Raji (cell line): ENCODE data around the gene SNIP1.

Experiments
- POLR2A ChIP-seq: IDR thresholded peaks from 2 replicates; pipeline ENCODE4 v1.6.1; 2011; ENCODE audit warnings: low read depth, low read length, control low read depth; ENCODE audit not compliant: insufficient read depth

SNIP1 gene

DNA sequence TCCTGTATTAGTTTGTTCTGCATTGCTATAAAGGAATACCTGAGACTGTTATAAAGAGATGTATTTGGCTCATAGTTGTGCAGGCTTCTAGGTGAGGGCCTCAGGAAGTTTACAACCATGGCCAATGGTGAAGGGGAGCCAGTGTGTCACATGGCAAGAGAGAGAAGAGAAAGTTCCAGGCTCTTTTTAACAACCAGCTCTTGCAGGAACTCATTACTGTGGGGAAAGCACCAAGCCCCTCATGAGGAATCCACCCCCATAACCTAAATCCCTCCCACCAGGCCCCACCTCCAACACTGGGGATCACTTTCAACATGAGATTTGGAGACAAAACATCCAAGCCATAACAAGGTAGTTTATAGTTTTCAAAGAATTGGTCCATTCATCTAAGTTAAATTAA, 34.5 kb downstream of the SNIP1 start:
- no peak for TF ChIP-seq POLR2A

- TF ChIP-seq POLR2A = no peak
Measured at GRCh38 chr1:37517569-37517968, 36.5 kb downstream of the SNIP1 start.

DNA sequence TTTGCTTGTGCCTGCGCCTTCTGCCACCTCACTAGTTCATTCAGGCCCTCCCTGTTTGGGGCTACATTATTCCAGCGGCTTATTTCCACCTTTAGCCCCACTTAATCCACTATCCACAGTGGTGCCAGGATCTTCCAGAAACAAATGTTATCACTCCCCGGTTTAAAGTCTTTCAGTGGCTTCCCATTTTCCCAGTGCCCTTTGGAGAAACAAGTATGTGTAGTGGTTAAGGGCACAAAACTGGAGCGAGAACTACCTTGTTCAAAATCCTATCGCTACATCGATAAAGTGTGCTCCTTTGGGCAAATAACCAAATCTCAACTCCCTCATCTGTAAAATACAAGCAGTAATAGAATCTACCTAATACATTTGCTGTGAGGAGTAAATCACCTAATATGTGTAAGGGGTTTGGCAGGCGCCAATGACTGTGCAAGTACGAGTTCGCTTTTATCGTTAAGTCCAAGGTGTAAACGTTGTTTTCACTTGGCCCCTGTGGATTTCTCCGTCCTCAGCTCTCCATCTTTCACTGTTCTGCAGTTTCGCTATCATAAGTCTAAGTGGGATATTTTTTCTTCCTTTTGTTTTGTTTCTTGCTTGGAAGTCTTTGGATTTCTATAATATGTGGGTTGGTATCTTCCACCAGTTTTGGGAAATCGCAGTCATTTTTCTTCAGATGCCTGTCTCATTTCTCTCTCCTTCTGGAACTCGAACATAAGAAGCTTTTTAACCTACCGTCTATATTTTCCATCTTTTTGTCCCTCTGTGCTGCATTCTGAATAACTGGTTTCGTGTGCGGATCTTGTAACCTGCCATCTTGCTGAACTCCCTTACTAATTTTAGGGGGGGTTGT, 38.7 kb downstream of the SNIP1 start:
- TF ChIP-seq POLR2A = no peak

- TF ChIP-seq POLR2A = peak; percentile 76
Measured at GRCh38 chr1:37514350-37515184, 39.5 kb downstream of the SNIP1 start, which contains the start of gene MEAF6. Gene MEAF6 (minus strand): TSS chr1:37514766. CDS start chr1:37514746, 20 bp downstream.

GRCh38 chr1:37513795-37514349, 40.2 kb downstream of the SNIP1 start:
- no peak for TF ChIP-seq POLR2A

GRCh38 chr1:37509181-37509580, 44.9 kb downstream of the SNIP1 start:
- no peak for TF ChIP-seq POLR2A

DNA sequence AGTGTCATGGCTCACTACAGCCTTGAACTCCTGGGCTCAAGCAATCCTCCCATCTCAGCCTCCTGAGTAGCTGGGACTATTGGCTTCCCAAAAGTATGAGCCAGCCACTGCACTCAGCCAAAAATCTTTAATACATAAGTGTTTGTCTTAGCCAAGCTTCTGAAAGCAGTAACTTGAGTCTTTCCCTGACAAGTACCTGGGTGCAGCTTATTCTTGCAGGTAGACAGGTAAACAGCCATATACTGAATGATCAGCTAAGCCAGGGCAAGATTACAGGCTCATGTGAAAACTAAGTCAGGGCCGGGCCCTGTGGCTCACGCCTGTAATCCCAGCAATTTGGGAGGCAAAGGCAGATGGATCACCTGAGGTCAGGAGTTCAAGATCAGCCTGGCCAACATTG, 47.4 kb downstream of the SNIP1 start:
- TF ChIP-seq POLR2A = no peak

DNA sequence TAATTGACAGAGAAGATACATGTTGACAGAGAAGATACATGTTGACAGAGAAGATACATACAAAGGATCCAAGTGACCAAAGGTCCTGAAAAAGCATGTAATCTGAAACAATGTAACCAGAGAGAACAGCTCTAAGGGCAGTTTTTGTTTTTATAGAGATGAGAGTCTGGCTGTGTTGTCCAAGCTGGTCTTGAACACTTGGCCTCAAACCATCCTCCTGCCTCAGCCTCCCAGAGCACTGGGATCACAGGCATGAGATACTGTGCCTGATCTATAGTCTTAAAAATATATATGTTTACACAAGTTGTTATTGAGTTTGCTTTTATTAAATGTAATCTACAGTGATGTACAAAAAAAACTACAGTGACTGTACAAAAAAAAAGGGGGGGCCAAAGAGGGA, 52.0 kb downstream of the SNIP1 start:
- no peak for TF ChIP-seq POLR2A

DNA sequence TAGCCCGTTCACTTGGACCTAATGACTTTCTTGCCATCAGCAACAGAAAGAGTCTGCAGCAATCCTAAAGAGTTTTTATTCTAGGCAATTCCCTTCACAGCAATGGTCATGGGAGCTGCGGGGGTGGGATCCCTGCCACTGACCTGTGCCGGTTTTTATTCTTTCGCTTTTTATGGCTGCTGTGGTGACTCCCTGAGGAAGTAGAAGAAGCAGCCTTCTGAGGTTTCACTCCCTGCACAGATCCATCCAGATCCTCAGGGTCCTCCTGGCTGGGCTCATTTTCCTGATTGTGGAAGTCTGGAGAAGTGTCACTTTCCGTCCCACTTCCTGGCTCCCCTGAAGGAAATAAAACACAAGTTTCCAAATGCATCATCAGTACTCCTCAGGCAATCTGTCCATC, 52.4 kb downstream of the SNIP1 start:
- no peak for TF ChIP-seq POLR2A

- TF ChIP-seq POLR2A = no peak
Measured at GRCh38 chr1:37498872-37499617, 55.0 kb downstream of the SNIP1 start.

GRCh38 chr1:37497832-37498231, 56.3 kb downstream of the SNIP1 start:
- no peak for TF ChIP-seq POLR2A

DNA sequence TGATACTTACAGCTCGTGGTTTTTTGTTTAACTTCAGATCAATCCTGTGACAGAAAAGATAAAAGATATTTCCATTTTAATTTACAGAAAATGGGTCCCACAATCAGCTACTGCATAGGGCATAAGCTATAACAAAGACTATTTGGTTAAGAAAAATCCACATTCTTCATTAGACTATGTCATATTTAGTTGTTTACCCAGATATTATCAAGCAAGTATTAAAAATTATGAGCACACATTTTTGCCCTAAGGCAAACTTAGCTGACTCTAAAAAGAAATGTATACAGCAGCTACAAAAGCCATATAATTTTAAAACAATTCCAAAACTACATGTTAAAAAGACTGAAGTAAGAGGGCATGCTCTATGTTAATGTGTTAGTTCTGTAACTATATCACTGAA, 58.2 kb downstream of the SNIP1 start:
- no peak for TF ChIP-seq POLR2A

- no peak for TF ChIP-seq POLR2A
Measured at GRCh38 chr1:37493336-37494098, 60.6 kb downstream of the SNIP1 start.

GRCh38 chr1:37487619-37487984, 66.5 kb downstream of the SNIP1 start:
- TF ChIP-seq POLR2A = no peak
